ENCODE data around the gene CTTNBP2. TPM values are rescaled to one million over a fixed set of nuclear protein-coding genes. Genes with fewer than 3 reads are reported as not detected.

CTTNBP2 gene
- total and polyA plus RNA-seq, 12 donors: 1.2 to 6.7 (median 3.9) TPM

- no peak for DNase-seq
- H3K9me3 ChIP-seq (replicated peaks in 1 of 3): no peaks in the 10 kb centered on the region
- H3K36me3 ChIP-seq (replicated peaks in 1 of 2): no peaks in the 10 kb centered on the region
- H3K27ac ChIP-seq: no peak overlapping the region
- TF ChIP-seq CTCF (IDR thresholded peaks at IDR 0.05): no peak
- no peak for TF ChIP-seq POLR2A (IDR thresholded peaks at IDR 0.05)
- H3K4me3 ChIP-seq: no peak overlapping the region
- no peaks in the 10 kb centered on the region for H3K4me1 ChIP-seq (replicated peaks in 1 of 2)
- H3K27me3 ChIP-seq: no peaks in the 10 kb centered on the region
- intact Hi-C loops (cut with DNase I): no loop called here
These were observed 23.1 kb upstream of the CTTNBP2 start for GRCh38 chr7:117896339-117896738.

- H3K4me1 ChIP-seq (replicated peaks in 1 of 2): no peaks in the 10 kb centered on the region
- TF ChIP-seq CTCF (IDR thresholded peaks at IDR 0.05): no peak
- no peak for TF ChIP-seq POLR2A (IDR thresholded peaks at IDR 0.05)
- no peaks in the 10 kb centered on the region for H3K9me3 ChIP-seq (replicated peaks in 1 of 3)
- no peaks in the 10 kb centered on the region for H3K27me3 ChIP-seq
- no peak overlapping the region for H3K27ac ChIP-seq
- 70 to 73% (median 71%) methylated on average over 3 of the region's 3 CpGs for WGBS, 4 donors
- intact Hi-C loops (cut with DNase I): no loop called here
- H3K4me3 ChIP-seq: no peak overlapping the region
- DNase-seq: no peak
- H3K36me3 ChIP-seq (replicated peaks in 1 of 2): no peaks in the 10 kb centered on the region
These were observed 22.0 kb upstream of the CTTNBP2 start for GRCh38 chr7:117895276-117895675.

- TF ChIP-seq POLR2A (IDR thresholded peaks at IDR 0.05): no peak
- TF ChIP-seq CTCF (IDR thresholded peaks at IDR 0.05): no peak
- no peaks in the 10 kb centered on the region for H3K36me3 ChIP-seq (replicated peaks in 1 of 2)
- no peak for DNase-seq
- H3K4me3 ChIP-seq: no peak overlapping the region
- no peaks in the 10 kb centered on the region for H3K27me3 ChIP-seq
- intact Hi-C loops (cut with DNase I): no loop called here
- no peak overlapping the region for H3K27ac ChIP-seq
- WGBS, 4 donors: 76 to 92% (median 83%) methylated on average over 1 of the region's 1 CpG
- H3K9me3 ChIP-seq (replicated peaks in 1 of 3): no peaks in the 10 kb centered on the region
- no peaks in the 10 kb centered on the region for H3K4me1 ChIP-seq (replicated peaks in 1 of 2)
These were observed 20.8 kb upstream of the CTTNBP2 start for GRCh38 chr7:117894037-117894436.

- Histone ChIP-seq H3K27ac (no peak overlapping the region), H3K27me3 (no peaks in the 10 kb centered on the region), H3K4me3 (no peak overlapping the region), H3K36me3 (replicated peaks in 1 of 2) (no peaks in the 10 kb centered on the region), H3K9me3 (replicated peaks in 1 of 3) (no peaks in the 10 kb centered on the region), H3K4me1 (replicated peaks in 1 of 2) (no peaks in the 10 kb centered on the region)
- WGBS, 4 donors: 73 to 92% (median 84%) methylated on average over 2 of the region's 2 CpGs
- intact Hi-C loops (cut with DNase I): no loop called here
- no peak for DNase-seq
- TF ChIP-seq POLR2A (IDR thresholded peaks at IDR 0.05): no peak
- TF ChIP-seq CTCF (IDR thresholded peaks at IDR 0.05): no peak
These were observed 19.6 kb upstream of the CTTNBP2 start for GRCh38 chr7:117892821-117893220.

Measured in adrenal gland (tissue), 12 donors.